ENCODE data around the gene RASL10A.
A peak's percentile ranks its signal among the peaks of the same experiment; 100 is the strongest.

The RASL10A gene

DNA sequence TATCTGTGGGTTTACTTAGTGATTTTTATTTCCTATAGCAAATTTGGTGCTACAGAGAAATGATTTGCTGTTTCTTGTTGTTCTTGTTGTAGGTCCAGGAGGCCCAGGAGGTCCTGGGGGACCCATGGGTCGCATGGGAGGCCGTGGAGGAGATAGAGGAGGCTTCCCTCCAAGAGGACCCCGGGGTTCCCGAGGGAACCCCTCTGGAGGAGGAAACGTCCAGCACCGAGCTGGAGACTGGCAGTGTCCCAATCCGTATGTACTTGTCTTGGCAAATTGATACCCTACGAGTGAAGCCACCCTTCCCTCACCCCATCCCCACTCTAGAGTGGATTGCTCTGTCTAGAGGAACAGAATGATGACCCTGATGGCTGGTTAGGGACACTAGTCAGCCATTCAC lies 16.9 kb downstream of the RASL10A start:
- DNase-seq (ENCODE audit: low spot score), result no peak
- H3K27ac Mint-ChIP-seq, result no peak overlapping the region
- H3K36me3 Mint-ChIP-seq (ENCODE audit: low read depth), result peaks cover 63% of the 10 kb centered on the region
- H3K4me1 Mint-ChIP-seq (ENCODE audit: low read depth), result no peaks in the 10 kb centered on the region
- no peaks in the 10 kb centered on the region for H3K27me3 Mint-ChIP-seq (ENCODE audit: low read depth)
- H3K9me3 Mint-ChIP-seq, result no peaks in the 10 kb centered on the region
- H3K4me3 Mint-ChIP-seq, result no peak overlapping the region

DNA sequence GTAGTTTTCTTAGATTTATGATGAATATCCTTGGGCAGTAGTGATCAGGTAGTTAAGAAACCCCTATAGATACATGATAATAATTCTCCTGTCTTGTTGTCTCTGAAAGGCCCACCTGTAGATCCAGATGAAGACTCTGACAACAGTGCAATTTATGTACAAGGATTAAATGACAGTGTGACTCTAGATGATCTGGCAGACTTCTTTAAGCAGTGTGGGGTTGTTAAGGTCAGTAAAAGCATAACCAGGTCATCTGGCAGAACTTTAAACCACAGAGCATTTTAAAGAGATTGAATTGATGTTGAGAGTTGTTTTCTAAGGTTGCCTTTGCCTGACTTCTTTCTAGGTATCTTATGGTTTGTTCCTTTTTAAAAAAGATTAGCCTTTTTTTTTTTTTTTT lies 23.1 kb downstream of the RASL10A start:
- H3K36me3 Mint-ChIP-seq (ENCODE audit: low read depth), result peaks cover 77% of the 10 kb centered on the region

DNA sequence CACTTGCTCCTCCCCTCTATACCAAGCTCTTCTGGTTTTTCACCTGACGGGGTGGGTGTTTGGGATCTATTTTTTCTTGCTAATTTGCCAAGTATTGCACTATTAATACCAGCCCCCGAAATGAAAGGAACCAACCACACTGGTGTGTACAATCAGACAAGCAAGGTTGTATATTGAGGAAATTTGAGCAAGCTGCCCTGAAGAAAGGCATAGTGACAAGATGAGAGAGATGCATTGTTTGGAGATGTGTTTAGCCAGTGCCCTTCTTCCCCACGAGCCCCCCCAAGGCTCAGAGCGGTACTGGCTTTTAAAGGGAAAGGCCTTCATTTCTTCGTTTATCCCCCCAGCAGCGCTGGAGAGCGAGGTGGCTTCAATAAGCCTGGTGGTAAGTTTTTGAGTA lies 24.3 kb downstream of the RASL10A start:
- no peaks in the 10 kb centered on the region for H3K9me3 Mint-ChIP-seq
- no peak overlapping the region for H3K4me3 Mint-ChIP-seq
- no peaks in the 10 kb centered on the region for H3K27me3 Mint-ChIP-seq (ENCODE audit: low read depth)
- peaks cover 4% of the 10 kb centered on the region for H3K4me1 Mint-ChIP-seq (ENCODE audit: low read depth)
- H3K36me3 Mint-ChIP-seq (ENCODE audit: low read depth), result peaks cover 76% of the 10 kb centered on the region
- DNase-seq (ENCODE audit: low spot score), result no peak
- no peak overlapping the region for H3K27ac Mint-ChIP-seq

More for the DNA sequence above, 23.1 kb downstream of the RASL10A start:
- Mint-ChIP-seq H3K27me3 (ENCODE audit: low read depth) (no peaks in the 10 kb centered on the region), H3K4me3 (no peak overlapping the region), H3K27ac (no peak overlapping the region), H3K4me1 (ENCODE audit: low read depth) (peaks cover 4% of the 10 kb centered on the region), H3K9me3 (no peaks in the 10 kb centered on the region)
- DNase-seq (ENCODE audit: low spot score), result no peak

DNA sequence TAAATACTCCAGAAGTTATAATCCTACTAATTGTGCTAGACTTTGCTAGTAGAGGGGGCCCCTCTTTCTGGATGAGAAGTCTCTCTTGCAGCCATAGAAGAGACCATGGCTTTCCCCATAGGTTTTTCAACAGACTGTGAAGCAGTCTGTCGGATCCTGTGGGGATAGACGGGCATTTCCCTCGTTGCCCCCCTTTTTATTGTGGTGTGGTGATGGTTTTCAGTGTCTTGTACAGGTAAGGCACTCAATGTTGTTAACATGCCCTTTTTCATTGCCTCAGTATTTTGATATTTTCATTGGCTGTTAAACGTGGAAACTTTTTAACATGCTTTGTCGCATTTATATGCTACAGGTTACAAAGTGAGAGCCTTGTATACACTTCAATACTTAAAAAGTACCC lies 25.4 kb downstream of the RASL10A start:
- no peak for DNase-seq (ENCODE audit: low spot score)
- H3K27ac Mint-ChIP-seq, result no peak overlapping the region
- H3K9me3 Mint-ChIP-seq, result no peaks in the 10 kb centered on the region
- H3K4me1 Mint-ChIP-seq (ENCODE audit: low read depth), result peaks cover 4% of the 10 kb centered on the region
- no peak overlapping the region for H3K4me3 Mint-ChIP-seq
- H3K27me3 Mint-ChIP-seq (ENCODE audit: low read depth), result no peaks in the 10 kb centered on the region
- peaks cover 74% of the 10 kb centered on the region for H3K36me3 Mint-ChIP-seq (ENCODE audit: low read depth)

DNA sequence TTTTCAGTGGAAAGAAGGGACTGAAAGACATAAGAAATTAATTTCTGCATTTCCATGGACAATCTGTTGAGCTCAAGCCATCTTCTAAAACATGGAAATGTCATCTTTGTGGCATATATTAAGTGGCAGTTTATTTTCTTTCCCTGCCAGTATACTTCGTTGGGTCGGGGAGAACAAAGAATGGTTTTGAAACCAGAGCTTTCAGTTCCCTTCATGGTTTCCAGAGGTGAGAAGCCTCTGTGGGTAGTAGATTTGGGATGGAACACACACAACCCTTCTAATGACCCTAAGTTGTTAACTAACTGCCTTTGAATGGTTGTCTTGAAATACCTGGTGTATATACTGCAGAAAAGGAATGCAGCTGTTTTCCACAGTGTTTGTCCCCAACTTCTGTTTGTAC lies 26.7 kb downstream of the RASL10A start:
- Mint-ChIP-seq H3K27me3 (ENCODE audit: low read depth) (no peaks in the 10 kb centered on the region), H3K4me3 (no peak overlapping the region), H3K27ac (no peak overlapping the region)

DNA sequence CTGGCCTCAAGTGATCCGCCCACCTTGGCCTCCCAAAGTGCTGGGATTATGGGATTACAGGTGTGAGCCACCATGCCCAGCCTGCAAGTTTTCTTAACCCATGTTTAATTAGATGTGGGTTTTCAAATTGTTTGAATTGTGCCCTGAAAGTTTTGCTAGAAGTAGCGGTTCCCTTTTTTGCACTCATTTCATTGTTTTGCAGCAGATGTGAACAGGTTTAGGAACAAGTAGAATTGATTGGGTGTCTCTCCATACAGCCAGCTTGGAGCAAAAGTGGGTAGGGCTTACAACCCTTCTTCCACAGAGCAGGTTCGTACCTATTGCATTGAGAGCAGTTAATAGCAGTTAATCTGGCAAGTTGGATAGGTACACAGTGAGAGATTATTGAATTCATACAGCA lies 31.3 kb downstream of the RASL10A start:
- Mint-ChIP-seq H3K36me3 (ENCODE audit: low read depth) (peaks cover 74% of the 10 kb centered on the region), H3K9me3 (no peaks in the 10 kb centered on the region)

More for the DNA sequence above, 26.7 kb downstream of the RASL10A start:
- Mint-ChIP-seq H3K4me1 (ENCODE audit: low read depth) (peaks cover 7% of the 10 kb centered on the region), H3K9me3 (no peaks in the 10 kb centered on the region), H3K36me3 (ENCODE audit: low read depth) (peaks cover 75% of the 10 kb centered on the region)
- no peak for DNase-seq (ENCODE audit: low spot score)

DNA sequence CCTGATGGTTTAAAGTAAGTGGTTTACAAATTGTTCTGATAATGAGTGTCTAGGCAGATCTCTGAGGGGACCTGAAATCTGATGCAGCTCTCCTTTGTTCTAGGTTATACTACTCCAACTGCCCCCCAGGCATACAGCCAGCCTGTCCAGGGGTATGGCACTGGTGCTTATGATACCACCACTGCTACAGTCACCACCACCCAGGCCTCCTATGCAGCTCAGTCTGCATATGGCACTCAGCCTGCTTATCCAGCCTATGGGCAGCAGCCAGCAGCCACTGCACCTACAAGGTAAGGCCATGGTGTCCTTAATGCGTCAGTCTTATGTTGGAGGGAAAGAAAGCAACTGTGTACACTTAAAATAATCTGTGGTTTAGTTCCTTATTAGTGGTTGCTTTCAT lies 37.6 kb downstream of the RASL10A start:
- H3K36me3 Mint-ChIP-seq (ENCODE audit: low read depth), result peaks cover 80% of the 10 kb centered on the region
- H3K9me3 Mint-ChIP-seq, result no peaks in the 10 kb centered on the region
- peaks cover 38% of the 10 kb centered on the region for H3K4me1 Mint-ChIP-seq (ENCODE audit: low read depth)
- no peak overlapping the region for H3K4me3 Mint-ChIP-seq
- no peaks in the 10 kb centered on the region for H3K27me3 Mint-ChIP-seq (ENCODE audit: low read depth)
- no peak for DNase-seq (ENCODE audit: low spot score)
- H3K27ac Mint-ChIP-seq, result no peak overlapping the region

More for the DNA sequence above, 31.3 kb downstream of the RASL10A start:
- no peak for DNase-seq (ENCODE audit: low spot score)
- Mint-ChIP-seq H3K27me3 (ENCODE audit: low read depth) (no peaks in the 10 kb centered on the region), H3K4me1 (ENCODE audit: low read depth) (peaks cover 6% of the 10 kb centered on the region), H3K4me3 (no peak overlapping the region), H3K27ac (no peak overlapping the region)

DNA sequence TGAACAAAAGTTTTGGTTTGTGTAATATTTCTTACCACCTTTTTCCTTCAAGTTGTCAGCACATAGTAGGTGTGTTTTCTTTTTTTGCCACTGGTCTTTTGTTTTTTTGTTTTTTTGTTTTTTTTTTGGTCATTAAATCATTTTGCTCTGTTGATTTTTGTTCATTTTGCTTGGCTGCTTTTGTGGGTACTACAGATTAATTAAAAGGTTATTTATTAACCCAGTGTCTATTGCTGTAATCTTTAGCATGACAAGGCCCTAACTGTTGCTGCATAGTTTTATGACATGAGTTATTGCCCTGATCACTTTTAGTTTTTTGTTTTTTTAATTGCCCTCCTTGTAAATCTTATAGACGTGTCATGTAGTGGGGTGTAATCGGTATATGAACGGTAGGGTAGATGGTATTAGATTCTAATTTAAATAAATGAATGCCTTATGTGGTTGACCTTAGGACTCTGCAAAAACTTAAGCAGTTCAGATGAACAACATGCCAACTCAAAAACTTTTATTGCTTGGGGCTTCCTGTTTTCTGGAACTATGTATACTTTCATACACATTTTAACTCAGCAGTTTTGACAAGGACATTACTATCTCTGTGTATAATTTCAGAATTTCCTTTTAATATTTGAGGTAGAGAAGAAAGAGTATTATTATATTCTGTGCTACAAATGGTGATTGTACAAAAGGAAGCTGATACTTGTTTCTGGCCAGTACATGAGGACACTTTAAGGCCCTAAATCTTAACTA lies 39.5 kb downstream of the RASL10A start:
- Mint-ChIP-seq H3K36me3 (ENCODE audit: low read depth) (peaks cover 81% of the 10 kb centered on the region), H3K9me3 (no peaks in the 10 kb centered on the region), H3K4me3 (no peak overlapping the region), H3K4me1 (ENCODE audit: low read depth) (peaks cover 51% of the 10 kb centered on the region), H3K27ac (peak overlapping the region; percentile 24), H3K27me3 (ENCODE audit: low read depth) (no peaks in the 10 kb centered on the region)
- DNase-seq (ENCODE audit: low spot score), result no peak

DNA sequence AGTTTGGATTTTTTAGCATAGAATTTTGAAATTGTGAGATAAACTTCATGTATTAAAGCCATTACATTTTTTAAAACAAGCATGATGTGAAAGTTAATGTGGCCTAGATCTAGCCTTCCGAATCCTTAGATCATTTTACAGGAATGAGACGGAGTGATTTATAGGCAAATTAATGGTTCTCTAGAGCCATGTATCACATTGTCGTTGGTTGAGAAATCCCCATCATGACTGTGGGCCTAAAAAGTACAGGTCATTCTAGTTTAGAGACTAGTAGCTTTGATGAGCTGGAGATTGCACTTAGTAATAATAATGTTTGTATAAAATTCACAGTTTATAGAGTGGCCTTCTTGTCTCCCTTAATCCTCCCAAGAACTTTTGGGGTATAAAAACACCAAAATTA lies 40.3 kb downstream of the RASL10A start:
- H3K9me3 Mint-ChIP-seq, result no peaks in the 10 kb centered on the region
- H3K4me3 Mint-ChIP-seq, result no peak overlapping the region
- H3K4me1 Mint-ChIP-seq (ENCODE audit: low read depth), result peaks cover 59% of the 10 kb centered on the region
- H3K27ac Mint-ChIP-seq, result no peak overlapping the region
- no peaks in the 10 kb centered on the region for H3K27me3 Mint-ChIP-seq (ENCODE audit: low read depth)
- H3K36me3 Mint-ChIP-seq (ENCODE audit: low read depth), result peaks cover 82% of the 10 kb centered on the region
- no peak for DNase-seq (ENCODE audit: low spot score)

DNA sequence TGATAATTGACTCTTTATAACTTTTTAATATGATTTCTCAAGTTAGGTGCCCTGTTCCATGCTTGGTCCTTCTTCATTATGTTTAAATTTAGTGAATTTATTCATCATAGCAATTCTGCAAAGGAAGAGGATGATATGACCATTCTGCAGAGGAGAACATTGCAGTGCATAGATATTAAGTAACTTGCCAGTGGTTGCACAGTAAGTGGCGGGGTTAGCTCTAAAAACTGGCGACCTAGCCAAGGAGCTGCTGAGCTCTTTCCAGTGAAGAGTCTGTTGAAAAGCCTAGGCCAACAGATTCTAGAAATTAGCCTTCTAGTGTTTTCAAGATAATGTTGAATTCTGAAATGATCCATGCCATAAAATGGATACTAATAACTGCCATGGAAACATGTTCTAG lies 42.9 kb downstream of the RASL10A start:
- H3K4me1 Mint-ChIP-seq (ENCODE audit: low read depth), result peaks cover 66% of the 10 kb centered on the region
- H3K27me3 Mint-ChIP-seq (ENCODE audit: low read depth), result peaks cover 3% of the 10 kb centered on the region
- H3K9me3 Mint-ChIP-seq, result no peaks in the 10 kb centered on the region
- H3K36me3 Mint-ChIP-seq (ENCODE audit: low read depth), result peaks cover 85% of the 10 kb centered on the region
- H3K27ac Mint-ChIP-seq, result no peak overlapping the region
- DNase-seq (ENCODE audit: low spot score), result no peak
- H3K4me3 Mint-ChIP-seq, result no peak overlapping the region

DNA sequence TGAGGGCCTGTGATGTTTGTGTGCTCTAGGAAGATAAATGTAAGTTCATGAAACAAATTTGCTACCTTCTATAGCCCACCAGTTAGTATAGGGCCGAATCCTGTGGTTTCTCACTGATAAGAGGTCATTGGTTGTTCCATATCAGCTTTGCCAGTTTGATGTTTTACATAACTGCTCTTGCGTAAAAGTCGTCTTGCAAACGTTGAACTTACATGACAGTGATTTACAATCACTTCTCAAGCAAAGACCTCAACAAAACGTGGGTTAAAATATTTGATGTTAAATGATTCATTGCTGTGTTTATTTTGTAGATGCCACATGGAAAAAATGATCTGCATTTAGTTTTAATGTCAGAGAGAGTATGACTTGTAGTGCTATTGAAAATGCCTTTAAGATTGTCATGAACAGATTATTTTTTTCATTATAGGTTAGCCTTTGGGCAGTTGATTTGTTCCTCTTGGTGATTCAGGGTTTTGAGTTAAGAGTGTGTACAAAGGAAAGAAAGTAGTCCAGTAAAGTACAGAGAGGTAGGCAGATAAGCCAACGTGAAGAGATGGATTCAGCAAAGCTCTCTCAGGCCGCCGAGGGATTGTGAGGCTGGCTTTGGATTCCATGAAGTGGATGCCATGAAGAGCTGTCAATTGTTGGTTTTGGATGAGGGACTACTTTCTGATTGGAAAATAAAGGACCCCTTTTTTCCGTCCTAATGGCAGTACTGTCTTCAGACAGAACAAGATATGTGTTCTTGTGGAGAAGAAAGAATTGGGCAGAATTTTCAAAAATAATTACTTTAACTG lies 44.8 kb downstream of the RASL10A start:
- Mint-ChIP-seq H3K4me1 (ENCODE audit: low read depth) (peaks cover 65% of the 10 kb centered on the region), H3K36me3 (ENCODE audit: low read depth) (peaks cover 75% of the 10 kb centered on the region), H3K4me3 (peak overlapping the region; percentile 93), H3K27me3 (ENCODE audit: low read depth) (peaks cover 3% of the 10 kb centered on the region), H3K27ac (peak overlapping the region; percentile 45), H3K9me3 (no peaks in the 10 kb centered on the region)
- no peak for DNase-seq (ENCODE audit: low spot score)

DNA sequence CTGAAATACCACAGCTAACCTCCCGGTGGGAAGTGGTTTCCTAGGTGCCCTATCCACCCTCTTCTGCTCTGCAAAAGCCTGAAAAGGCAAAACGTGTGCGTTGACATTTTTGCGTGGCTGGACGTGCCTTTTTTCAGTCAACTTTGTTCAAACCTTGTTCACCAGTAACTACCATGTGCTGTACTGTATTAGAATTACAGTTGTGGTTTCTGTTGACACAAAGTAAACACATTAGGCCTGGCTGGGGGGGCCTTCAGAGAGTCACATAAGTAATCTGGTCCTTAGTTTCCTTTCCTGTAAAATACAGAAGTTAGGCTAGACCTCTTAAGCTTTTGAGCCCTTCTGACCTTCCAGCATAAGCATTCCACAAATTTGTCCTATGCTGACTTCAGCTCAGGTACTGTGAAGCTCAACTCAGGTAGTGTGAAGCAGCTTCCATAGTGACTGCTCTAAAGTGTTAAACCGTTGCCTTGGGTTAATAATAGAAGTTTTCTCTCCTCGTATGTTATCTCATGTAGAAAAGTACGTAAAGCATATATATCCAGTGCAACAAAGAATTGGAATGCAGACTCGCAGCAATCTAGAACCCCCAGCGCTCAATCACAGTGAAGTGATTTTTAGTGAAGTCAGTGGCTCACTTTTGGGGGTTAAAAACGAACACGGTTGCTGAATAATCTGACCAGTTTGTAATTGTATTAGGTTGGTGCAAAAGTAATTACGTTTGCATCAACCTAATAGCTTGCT lies 45.6 kb downstream of the RASL10A start:
- H3K9me3 Mint-ChIP-seq, result no peaks in the 10 kb centered on the region
- DNase-seq (ENCODE audit: low spot score), result no peak
- peak overlapping the region; percentile 93 for H3K4me3 Mint-ChIP-seq
- H3K27me3 Mint-ChIP-seq (ENCODE audit: low read depth), result peaks cover 3% of the 10 kb centered on the region
- peak overlapping the region; percentile 98 for H3K27ac Mint-ChIP-seq
- peaks cover 59% of the 10 kb centered on the region for H3K4me1 Mint-ChIP-seq (ENCODE audit: low read depth)
- H3K36me3 Mint-ChIP-seq (ENCODE audit: low read depth), result peaks cover 69% of the 10 kb centered on the region

DNA sequence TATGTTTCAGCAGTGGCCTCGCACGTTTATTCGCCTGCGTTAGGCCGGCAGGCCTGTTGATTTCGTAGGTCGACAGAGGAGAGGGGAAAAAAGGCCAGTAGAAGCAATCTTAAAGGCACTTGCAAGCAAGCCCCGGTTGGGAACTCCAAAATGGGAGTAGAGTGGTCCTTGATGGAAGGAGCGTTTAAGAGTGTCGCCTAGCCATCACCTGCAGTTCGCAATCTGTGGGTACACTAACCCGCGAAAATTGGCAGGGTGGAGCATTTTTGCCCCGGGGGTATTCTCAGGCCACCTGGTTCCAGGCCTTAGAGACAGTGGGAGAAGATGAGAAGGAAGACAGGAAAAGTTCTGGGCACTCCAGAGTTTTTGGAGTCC lies 46.3 kb downstream of the RASL10A start:
- H3K27ac Mint-ChIP-seq, result peak overlapping the region; percentile 98
- peaks cover 64% of the 10 kb centered on the region for H3K36me3 Mint-ChIP-seq (ENCODE audit: low read depth)
- peaks cover 3% of the 10 kb centered on the region for H3K27me3 Mint-ChIP-seq (ENCODE audit: low read depth)
- no peak for DNase-seq (ENCODE audit: low spot score)
- peaks cover 54% of the 10 kb centered on the region for H3K4me1 Mint-ChIP-seq (ENCODE audit: low read depth)
- peak overlapping the region; percentile 93 for H3K4me3 Mint-ChIP-seq
- no peaks in the 10 kb centered on the region for H3K9me3 Mint-ChIP-seq

Data from T-helper 2 cell treated with Interferon-gamma antibody and Interleukin-4, amounts not matched to agents 5 μg/mL and 100 μg/mL, for 36 hours (primary cell).